ENCODE data around the gene MBTPS2.
A peak's percentile ranks its signal among the peaks of the same experiment; 100 is the strongest.

The MBTPS2 gene

GRCh38 chrX:21933077-21933476, 93.7 kb downstream of the MBTPS2 start:
- Histone ChIP-seq H3K79me2 (ENCODE audit: control insufficient read depth, insufficient read depth, low read length, unreplicated experiment) (no peaks in the 10 kb centered on the region), H3K27ac (ENCODE audit: low read depth, low read length) (peak overlapping the region; percentile 94)

DNA sequence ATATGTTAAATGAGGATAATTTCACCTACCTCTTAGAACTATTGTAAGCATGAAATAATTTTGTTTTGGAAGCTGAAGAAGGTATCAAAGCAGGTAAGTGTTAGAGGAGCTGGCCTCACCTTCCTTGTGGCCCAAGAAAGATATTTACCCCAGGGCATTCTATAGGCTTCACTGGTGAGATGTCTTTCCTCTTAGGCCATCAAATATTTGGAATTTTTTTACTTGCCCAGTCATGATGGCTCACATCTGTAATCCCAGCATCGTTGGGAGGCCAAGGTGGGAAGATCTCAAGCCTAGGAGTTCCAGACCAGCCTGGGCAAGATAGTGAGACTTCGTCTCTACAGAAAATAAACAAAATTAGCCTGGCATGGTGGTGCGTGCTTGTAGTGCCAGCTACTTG, 95.0 kb downstream of the MBTPS2 start:
- Histone ChIP-seq H3K79me2 (ENCODE audit: control insufficient read depth, insufficient read depth, low read length, unreplicated experiment) (no peaks in the 10 kb centered on the region), H3K36me3 (ENCODE audit: insufficient read depth, low read length) (no peaks in the 10 kb centered on the region), H3K27me3 (ENCODE audit: insufficient read depth, low read length) (no peaks in the 10 kb centered on the region), H2AFZ (ENCODE audit: low read length, unreplicated experiment) (no peak overlapping the region), H3K4me1 (ENCODE audit: control insufficient read depth, insufficient read depth, low read length, unreplicated experiment) (peaks cover 33% of the 10 kb centered on the region), H3K27ac (ENCODE audit: low read depth, low read length) (no peak overlapping the region), H3K4me3 (ENCODE audit: low read depth, low read length) (no peak overlapping the region)

More at GRCh38 chrX:21933077-21933476, 93.7 kb downstream of the MBTPS2 start:
- no peaks in the 10 kb centered on the region for H3K36me3 ChIP-seq (ENCODE audit: insufficient read depth, low read length)
- H2AFZ ChIP-seq (ENCODE audit: low read length, unreplicated experiment): no peak overlapping the region
- no peak overlapping the region for H3K4me3 ChIP-seq (ENCODE audit: low read depth, low read length)
- no peaks in the 10 kb centered on the region for H3K27me3 ChIP-seq (ENCODE audit: insufficient read depth, low read length)
- peaks cover 35% of the 10 kb centered on the region for H3K4me1 ChIP-seq (ENCODE audit: control insufficient read depth, insufficient read depth, low read length, unreplicated experiment)
